ENCODE results near the gene AP4B1. TPM values are rescaled to one million over a fixed set of nuclear protein-coding genes. Genes with fewer than 3 reads are reported as not detected.

The AP4B1 gene
- total and polyA plus RNA-seq, 9 of the 15 experiments (the other 6 are each of a cell fraction or from before 2014, with no cell fraction given), result 15.8 to 36.5 (median 24.6) TPM

DNA sequence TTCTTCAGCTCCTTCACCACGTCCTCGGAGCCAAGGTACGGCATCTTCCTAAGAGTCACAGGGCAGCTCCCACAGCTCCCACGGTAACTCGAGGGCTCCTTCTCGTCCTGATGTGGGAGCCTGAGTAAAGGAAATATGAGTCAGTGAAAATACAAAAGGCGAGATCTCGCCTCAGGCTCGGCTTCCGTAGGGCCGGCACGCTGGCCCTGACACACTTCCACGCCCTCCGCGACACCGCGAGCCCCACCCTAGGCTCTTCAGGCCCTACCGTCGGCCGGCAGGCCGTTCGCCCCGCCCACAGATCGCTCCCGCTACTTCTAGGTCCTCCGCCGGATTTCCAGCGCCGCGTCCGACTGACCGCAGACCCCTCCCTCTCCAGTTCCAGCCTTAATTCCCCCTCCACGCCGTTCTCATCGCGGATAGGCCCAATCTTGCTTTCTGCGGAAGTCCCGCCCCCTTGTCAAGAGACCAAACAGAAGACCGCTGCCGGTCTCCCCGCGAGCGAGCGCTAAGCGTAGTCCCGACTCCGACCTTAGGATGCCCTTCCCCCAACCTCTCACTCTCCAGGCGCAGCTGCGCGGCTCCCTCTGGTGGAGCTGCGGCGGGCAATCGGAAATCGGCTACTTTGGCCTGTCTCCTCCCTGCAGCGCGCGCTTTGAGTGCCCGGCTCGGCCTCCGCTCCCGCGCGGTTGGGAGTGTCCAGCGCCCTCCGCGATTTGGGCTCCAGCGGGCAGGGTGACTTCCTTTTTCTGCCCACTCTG is at the start of gene AP4B1, which contains the start of gene DCLRE1B (continued):
- TF ChIP-seq, protein P1, sequence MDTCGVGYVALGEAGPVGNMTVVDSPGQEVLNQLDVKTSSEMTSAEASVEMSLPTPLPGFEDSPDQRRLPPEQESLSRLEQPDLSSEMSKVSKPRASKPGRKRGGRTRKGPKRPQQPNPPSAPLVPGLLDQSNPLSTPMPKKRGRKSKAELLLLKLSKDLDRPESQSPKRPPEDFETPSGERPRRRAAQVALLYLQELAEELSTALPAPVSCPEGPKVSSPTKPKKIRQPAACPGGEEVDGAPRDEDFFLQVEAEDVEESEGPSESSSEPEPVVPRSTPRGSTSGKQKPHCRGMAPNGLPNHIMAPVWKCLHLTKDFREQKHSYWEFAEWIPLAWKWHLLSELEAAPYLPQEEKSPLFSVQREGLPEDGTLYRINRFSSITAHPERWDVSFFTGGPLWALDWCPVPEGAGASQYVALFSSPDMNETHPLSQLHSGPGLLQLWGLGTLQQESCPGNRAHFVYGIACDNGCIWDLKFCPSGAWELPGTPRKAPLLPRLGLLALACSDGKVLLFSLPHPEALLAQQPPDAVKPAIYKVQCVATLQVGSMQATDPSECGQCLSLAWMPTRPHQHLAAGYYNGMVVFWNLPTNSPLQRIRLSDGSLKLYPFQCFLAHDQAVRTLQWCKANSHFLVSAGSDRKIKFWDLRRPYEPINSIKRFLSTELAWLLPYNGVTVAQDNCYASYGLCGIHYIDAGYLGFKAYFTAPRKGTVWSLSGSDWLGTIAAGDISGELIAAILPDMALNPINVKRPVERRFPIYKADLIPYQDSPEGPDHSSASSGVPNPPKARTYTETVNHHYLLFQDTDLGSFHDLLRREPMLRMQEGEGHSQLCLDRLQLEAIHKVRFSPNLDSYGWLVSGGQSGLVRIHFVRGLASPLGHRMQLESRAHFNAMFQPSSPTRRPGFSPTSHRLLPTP (IDR thresholded peaks at IDR 0.05; ENCODE audit: borderline replicate concordance, extremely low read depth, insufficient read length), result no peak

DNA sequence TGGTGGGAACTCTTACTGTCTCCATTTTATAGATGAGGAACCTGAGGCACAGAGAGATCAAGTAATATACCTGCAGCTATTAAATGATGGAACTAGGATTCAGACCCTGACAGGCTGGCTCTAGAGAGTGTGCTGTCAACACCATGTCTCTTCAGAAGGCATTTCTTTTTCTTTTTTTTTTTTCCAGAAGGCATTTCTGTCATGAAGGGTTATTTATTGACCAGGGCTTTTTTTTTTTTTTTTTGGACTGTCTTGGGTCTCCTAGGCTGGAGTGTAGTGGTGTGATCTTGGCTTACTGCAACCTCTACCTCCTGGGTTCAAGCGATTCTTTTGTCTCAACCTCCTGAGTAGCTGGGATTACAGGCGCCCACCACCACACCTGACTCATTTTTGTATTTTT is 47.1 kb upstream of the AP4B1 start:
- H2AFZ ChIP-seq (ENCODE audit: low read depth, low read length), result no peak overlapping the region
- no peaks in the 10 kb centered on the region for H4K20me1 ChIP-seq (replicated peaks; ENCODE audit: control insufficient read depth, insufficient read depth, low read length)
- no peak overlapping the region for H3K4me3 ChIP-seq
- H3K27me3 ChIP-seq (ENCODE audit: control insufficient read depth in 2 of 2, insufficient read depth in 2 of 2, low read length in 2 of 2), result no peaks in the 10 kb centered on the region
- in situ Hi-C loops (cut with MboI), result no loop called here
- BruUV-seq (replicated peaks), result no TSS peak
- intact Hi-C loops (cut with micrococcal nuclease), result no loop called here
- H3K4me1 ChIP-seq (replicated peaks in 1 of 2; ENCODE audit: control insufficient read depth in 2 of 2, insufficient read depth in 2 of 2, low read length in 2 of 2), result peaks cover 11 to 26% of the 10 kb centered on the region in 2 experiments; a peak in 4 of 5 replicates
- no peak overlapping the region for H3K4me2 ChIP-seq (ENCODE audit: insufficient read depth, low read length)
- ATAC-seq (no peak), DNase-seq (ENCODE audit: extremely low read depth in 1 of 4, low spot score in 3 of 4) (no peak), FAIRE-seq (no peak)
- H3K9ac ChIP-seq (ENCODE audit: insufficient read depth in 1 of 2, low read depth in 2 of 2, low read length in 2 of 2), result no peak overlapping the region
- H3K9me3 ChIP-seq (replicated peaks; ENCODE audit: control insufficient read depth, insufficient read depth, low read depth, low read length), result no peaks in the 10 kb centered on the region
- no peaks in the 10 kb centered on the region for H3K9me1 ChIP-seq (ENCODE audit: control insufficient read depth, insufficient read depth, low read length)
- no peak overlapping the region for H3K27ac ChIP-seq (ENCODE audit: extremely low read depth, low read depth, low read length)
- CTCF ChIA-PET (ENCODE audit: low intra/inter-chr PET ratio), result interaction anchor here (0.5 to 0.6 kb wide), 2 partner anchors 116 to 1752 kb away, joined by 3 read pairs; no protein-coding TSS in a partner anchor
- POLR2A ChIA-PET, result interaction anchor here (0.6 to 2.9 kb wide), 5 partner anchors 8 to 554 kb away, joined by 3 to 16 read pairs (median 4); no protein-coding TSS in a partner anchor
- H3K79me2 ChIP-seq (ENCODE audit: control insufficient read depth, insufficient read depth, low read length), result peaks cover 63% of the 10 kb centered on the region
- 100% methylated on average over 2 of the region's 2 CpGs for WGBS (ENCODE audit: insufficient coverage, low coverage, missing lambda C conversion rate)
- H3K36me3 ChIP-seq (ENCODE audit: control insufficient read depth, insufficient read depth, low read length), result peaks cover 50% of the 10 kb centered on the region
- TF ChIP-seq POLR2H (tag; IDR thresholded peaks at IDR 0.05; ENCODE audit: low read depth) (no peak), ZNF12 (CRISPR knock-in tag; IDR thresholded peaks at IDR 0.05) (no peak), NR4A1 (CRISPR knock-in tag; IDR thresholded peaks at IDR 0.05) (no peak), NR4A1 (tag; IDR thresholded peaks at IDR 0.05) (no peak), SRSF7 (optimal IDR thresholded peaks at IDR 0.05; ENCODE audit: low read depth, low read length) (no peak), TBL1XR1 (IDR thresholded peaks at IDR 0.05; ENCODE audit: low read length in 2 of 2) (no peak), ELF2 (CRISPR knock-in tag; IDR thresholded peaks at IDR 0.05) (no peak), CHD1 (IDR thresholded peaks at IDR 0.05; ENCODE audit: low read length) (no peak), ZNF384 (IDR thresholded peaks at IDR 0.05; ENCODE audit: low read depth, low read length) (peak; percentile 58; the same call in 1 of the 2 replicates), SPI1 (IDR thresholded peaks at IDR 0.05; ENCODE audit: borderline replicate concordance, low read depth, low read length) (no peak), MEF2D (tag; conservative IDR thresholded peaks at IDR 0.05; ENCODE audit: low read depth) (no peak)
- TF ChIP-seq, protein P2, sequence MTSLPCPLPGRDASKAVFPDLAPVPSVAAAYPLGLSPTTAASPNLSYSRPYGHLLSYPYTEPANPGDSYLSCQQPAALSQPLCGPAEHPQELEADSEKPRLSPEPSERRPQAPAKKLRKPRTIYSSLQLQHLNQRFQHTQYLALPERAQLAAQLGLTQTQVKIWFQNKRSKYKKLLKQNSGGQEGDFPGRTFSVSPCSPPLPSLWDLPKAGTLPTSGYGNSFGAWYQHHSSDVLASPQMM (CRISPR knock-in tag; IDR thresholded peaks at IDR 0.05), result no peak
- TF ChIP-seq, protein P3, sequence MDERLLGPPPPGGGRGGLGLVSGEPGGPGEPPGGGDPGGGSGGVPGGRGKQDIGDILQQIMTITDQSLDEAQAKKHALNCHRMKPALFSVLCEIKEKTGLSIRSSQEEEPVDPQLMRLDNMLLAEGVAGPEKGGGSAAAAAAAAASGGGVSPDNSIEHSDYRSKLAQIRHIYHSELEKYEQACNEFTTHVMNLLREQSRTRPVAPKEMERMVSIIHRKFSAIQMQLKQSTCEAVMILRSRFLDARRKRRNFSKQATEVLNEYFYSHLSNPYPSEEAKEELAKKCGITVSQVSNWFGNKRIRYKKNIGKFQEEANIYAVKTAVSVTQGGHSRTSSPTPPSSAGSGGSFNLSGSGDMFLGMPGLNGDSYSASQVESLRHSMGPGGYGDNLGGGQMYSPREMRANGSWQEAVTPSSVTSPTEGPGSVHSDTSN (CRISPR knock-in tag; IDR thresholded peaks at IDR 0.05; ENCODE audit: low read depth), result no peak
- TF ChIP-seq, protein P3 (tag; conservative IDR thresholded peaks at IDR 0.05; ENCODE audit: low read depth), result peak; percentile 89

Data from K562 (cell line).